NCI-H2081 (cell line): ENCODE data around the gene MRPL55.

ENCODE experiments used
- DNase-seq, 2 experiments: peaks; one replicate each; lab custom pipeline; 2025; lab: John Stamatoyannopoulos, UW

MRPL55 gene

DNA sequence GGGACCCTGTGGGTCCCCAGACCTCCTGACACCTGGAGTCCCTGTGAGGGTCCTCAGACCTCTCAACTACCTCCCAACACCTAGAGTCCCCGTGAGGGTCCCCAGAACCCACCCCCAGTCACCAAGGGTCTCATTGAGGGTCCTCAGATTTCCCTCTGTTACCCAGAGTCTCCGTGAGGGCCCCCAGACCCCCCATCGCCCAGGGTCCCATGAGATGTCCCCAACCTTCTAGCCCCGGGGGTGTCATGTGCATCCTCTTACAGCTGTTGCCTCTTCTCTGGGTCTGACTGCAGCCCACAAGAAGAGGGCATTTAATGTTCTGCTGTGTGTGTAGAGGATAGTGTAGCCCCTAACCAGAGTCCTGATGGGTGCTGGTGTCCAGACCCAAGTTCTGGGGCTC lies 38.7 kb upstream of the MRPL55 start:
- no peak for DNase-seq

DNA sequence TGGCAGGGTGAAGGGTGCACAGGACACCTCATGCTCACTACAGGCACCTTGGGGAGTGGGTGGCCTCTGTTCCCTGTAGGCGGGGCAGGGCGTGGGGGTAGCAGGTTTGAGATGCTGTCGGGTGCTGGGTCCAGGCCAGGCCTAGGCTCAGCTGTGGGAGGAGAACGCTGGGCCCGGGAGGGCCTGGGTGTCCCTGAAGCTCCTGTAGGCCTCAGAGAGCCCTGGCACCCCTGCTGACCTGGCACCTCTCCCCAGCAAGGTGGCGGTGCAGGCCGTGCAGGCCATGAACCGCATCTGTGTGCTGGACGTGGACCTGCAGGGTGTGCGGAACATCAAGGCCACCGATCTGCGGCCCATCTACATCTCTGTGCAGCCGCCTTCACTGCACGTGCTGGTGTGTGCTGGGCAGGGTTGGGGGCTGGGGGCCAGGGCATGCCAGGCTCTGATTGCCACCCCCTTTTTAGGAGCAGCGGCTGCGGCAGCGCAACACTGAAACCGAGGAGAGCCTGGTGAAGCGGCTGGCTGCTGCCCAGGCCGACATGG lies 38.1 kb upstream of the MRPL55 start:
- DNase-seq: no peak

DNA sequence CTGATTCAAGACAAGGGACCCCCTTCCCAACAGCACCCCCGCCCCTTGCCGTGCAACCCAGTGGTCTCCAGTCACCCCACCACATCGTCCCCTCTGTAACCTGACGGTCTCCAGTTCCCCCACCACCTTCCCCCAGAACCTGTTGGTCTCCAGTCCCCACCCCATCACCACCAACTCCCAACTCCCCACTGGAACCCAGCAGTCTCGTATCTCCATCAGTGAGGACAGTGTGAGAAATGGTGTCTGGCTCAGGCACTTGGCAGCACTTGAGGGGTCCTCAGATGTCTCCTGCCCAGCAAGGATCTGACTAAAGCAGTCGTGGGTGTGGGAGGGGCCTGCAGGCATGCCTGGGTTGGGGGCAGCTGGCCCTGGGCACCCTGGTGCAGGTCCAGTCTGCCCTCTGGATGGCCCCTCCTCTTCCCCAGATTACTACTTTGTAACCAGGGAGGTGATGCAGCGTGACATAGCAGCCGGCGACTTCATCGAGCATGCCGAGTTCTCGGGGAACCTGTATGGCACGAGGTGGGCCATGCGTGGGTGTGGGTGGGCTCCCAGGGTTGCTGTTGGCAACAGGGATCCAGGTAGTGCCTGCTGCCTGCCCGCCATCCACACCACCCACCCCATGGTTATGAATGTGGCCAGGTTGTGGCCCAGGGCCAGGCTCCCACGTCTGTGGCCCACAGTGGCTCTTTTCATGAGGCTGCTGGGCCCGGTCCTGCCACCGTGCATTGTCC lies 37.5 kb upstream of the MRPL55 start:
- DNase-seq: no peak

DNA sequence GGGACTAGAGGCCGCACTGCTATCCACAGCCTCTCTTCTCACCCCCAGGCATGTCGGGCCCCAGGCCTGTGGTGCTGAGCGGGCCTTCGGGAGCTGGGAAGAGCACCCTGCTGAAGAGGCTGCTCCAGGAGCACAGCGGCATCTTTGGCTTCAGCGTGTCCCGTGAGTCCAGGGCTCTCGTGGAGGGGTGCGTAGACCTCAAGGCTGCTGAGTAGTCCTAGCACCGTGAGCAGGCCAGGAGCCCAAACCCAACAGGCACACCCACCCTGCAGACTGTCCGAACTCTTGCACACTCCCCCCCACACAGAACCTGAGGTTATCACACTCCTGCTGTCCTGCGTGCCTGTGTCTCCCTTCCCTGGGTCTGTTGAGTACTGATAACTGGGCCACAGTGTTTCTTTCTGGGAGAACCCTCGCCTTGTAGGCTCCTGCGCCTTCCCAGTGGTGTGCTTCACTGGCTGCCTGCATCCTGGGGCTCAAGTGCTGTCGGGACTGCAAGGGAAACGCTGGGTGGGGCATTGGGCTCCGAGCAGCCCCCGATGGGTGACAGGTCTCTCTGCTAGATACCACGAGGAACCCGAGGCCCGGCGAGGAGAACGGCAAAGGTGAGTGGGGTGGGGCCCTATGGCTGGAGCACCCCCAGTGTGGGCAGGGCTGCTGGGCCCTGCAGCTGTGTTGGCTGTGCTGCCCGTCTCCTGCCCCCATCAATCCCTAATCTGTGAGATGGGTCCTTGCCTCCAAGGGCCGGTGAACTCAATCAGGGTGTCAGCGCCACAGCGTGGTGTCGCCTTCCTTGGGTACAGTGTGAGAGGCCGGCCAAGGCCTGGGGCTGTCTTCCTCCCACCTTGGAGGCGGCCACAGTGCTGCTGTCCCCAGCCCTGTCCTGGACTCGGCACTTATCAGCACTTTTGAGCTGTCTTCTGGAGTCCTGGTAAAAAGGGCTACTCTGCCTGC lies 36.6 kb upstream of the MRPL55 start:
- DNase-seq: no peak

DNA sequence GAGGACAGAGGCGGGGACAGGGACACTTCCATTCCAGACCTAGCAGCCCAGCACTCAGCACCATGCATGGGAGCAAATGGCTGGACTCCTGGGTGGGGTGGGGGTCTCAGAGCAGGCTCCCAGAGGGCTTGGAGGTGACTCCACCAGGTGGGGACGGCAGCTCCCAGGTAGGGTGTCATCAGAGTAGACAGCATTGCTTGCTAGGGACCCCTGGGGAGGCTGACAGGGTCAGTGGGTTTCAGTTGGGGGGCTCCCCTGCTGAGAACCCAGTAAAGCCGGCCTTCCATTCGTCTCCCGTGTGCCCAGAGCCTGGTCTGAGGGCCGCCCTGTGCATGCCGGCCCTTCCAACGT lies 35.9 kb upstream of the MRPL55 start:
- DNase-seq: no peak

DNA sequence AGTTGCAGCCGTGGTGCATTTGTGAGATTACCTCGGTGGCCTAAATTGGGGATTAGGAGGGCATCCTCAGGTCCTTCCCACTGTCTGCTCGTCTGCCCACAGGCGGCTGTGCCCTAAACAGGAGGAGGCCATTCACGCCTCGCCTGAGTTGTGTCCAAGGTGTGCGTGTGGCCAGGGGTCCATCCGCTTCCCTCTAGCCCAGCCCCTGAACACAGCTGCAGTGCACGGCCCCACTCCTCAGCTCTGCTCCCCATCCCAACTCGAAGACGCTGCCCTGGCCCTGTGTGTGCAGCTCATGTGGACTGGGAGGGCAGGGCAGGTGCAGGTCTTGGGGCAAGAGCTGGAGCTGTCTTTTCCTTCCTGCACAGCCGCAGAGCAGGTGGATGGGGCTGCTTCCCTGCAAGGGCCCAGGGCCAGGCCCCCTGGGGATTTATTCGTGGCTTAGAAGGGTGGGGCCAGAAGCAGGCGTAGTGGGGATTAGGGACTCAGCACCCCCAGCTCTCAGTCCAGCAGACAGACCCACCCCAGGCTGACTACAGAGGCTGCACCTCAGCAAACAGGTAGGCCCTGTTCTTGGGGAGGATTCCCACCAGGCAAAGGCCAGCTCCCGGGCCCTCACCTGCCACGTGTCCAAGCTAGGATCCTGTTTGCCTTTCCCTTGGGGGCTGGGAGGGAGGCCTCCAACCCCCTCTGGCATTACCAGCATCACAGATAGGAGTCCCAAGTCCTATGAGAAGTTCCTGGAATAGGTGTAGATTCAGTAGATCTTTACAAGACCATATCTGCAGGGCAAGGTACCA lies 35.3 kb upstream of the MRPL55 start:
- no peak for DNase-seq

DNA sequence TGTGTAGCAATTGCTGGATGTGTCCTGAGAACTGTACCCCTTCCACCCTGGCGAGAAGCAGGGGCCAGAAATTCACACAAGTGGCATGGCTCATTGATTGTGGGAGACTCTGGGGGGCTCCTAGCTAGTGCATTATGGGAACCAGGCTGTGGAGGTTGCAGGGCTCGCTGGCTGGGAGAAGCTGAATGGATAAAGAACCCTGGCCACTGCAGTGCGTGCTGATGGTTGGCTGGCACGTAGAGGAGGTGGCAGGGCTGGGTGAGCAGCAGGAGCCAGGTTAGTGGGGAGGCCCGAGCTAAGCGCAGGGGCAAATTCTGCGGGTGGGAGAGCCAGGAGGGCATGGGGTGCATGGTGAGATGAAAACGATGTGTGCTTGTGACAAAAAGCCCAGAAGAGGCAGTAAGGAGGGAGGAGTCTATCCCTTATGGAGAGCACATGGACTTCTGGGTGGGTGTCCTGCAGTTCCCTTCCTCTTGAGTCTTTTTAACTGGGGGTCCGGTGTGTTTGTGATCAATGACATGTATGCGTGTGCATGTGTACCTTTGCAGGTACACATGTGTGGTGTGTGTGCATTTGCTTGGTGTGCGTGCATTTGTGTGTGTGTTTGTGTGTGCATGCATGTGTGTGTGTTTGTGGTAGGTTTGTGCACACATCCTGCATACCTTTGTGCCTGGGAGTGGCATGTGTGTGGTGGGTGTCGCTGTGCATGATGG lies 34.5 kb upstream of the MRPL55 start:
- DNase-seq: no peak

DNA sequence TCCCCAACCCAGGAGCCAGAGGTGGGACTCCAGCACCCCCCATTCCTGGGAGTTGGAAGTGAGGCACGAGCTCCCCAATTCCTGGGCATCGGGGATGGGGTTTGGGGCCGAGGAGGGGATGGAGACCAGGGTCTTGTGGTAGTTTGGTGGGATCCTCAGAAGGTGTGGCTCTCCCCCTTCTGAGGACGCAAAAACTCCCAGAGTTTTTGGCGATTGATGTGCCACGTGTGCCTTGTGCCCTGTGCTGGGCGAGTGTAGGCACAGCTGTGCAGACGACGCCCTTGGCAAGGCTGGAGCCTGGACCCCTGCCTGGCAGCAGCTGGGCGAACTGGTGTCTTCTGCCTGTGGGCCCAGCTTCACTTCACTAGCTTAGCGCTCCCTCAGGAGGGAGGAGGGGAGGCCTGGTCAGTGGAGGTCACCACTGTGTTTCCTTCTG lies 33.6 kb upstream of the MRPL55 start:
- DNase-seq: no peak

DNA sequence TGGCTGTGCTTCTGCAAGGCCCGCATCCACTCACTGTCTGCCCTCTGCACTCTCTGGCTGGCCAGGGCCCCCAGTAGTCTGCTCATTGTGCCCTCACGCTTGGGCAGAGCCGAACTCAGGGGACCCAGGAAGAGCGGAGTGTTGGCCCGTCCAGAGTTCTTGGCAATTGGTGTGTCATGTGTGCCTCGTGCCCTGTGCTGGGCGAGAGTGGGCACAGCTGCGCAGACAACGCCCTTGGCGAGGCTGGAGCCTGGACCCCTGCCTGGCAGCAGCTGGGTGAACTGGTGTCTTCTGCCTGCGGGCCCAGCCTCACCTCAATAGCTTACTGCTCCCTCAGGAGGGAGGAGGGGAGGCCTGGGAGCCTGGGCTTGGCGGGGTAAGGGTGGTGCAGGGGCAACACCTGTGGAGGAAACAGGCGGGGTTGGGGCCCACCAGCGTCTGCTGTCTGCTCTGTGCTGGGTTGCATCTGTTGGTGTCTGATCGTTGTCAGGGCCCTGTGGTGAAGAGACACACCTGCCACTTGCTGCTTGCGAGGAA lies 33.1 kb upstream of the MRPL55 start:
- no peak for DNase-seq

DNA sequence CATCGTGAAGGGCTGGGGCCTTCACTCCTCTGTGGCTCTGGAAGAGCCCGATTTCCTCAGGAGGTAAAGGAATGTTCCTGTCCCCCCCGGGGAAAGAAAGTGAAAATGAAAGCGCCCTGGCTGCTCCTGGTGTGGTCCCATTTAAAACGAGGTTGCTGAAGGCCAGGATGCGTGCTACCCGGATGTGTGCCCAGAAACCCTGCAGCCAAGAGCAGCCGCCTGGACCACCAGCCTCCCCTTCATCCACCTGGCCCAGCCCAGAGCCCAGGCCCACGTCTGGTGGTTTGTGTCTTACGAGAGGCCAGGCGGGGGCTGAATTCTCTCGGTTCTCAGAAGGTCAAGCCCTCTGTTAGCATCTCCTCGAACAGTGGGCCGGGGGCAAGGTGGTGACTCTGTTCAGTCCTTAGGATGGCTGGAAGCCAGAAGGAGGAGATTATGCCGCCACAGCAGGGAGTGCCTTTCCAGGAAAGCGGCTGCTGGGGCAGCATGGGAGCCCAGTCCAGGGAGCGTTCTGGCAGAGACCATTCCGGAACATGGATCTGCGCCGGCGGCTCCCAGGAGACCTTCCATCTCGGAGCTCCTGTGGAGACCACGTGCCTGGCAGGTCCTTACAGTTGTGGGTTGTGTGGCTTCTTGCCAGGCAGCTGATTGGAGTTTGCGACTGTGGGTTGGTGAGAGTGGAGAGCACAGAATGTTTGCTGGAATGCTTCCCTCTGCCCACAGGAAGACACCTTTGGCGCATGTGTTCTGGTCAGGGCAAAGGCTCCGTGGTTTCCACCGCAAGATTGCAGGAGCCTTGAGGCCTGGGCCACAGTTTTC lies 32.3 kb upstream of the MRPL55 start:
- DNase-seq: peak in 1 of 2 experiments; percentile 22

DNA sequence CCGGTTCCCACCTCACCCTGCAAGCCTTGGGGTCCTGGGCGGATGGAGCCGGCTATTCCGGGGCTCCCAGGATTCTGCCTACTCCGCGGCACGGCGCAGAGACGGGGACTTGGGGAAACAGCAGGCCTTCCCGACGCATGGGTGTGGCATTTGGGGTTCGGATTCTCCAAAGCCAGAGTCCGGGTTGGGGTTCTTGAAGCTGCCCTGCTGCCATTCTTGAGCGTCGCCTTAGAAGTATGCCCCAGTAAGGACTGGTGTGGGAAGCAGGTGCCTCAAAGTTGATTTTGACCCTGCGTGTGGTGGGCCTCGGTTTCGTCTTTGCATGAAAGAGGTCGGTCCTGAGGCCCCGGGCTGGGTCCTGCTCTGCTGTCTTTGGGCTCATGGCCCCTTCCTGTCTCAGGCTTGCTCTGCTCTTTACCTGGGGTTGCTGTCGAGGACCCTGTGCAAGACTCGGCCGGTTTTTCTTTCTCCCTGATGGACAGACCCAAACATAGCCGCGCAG lies 31.7 kb upstream of the MRPL55 start:
- no peak for DNase-seq

DNA sequence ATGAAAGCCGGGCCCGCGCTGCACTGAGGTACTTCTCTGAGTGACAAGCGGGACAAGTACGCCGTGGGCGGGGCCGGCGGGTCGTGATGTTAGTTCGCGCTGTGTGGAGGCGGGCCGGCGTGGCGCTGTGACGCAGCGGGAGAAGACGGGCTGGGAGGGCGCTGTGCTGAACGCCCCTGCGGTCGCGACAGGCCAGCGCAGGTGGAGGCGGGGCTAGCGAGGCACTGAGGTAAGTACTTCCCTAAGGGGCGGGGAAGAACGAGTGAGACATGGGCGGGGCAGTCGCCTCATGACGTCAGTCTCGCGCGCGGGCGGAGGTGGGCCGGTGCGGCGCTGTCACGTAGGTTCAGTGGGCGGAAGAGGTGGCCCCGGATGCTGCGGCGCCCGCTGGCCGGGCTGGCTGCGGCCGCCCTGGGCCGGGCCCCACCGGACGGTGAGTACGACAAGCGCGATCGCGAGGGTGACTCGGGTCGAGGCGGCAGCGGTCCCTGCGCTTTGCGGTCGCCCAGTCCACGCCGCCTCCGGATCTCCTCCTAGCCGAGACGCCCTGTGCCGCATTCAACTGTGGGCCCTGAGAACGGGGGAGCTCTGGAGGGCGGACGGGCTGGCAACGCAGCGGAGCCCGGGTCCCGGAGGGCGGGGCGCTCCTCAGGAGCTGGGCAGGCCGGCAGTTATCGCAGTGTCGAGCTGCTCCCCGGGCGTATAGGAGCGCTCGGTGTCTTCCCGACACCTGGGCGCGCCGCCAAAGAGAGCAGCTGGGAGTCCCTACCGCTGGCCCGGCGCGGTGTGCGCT lies 31.0 kb upstream of the MRPL55 start, which contains the start of gene GUK1:
GUK1 (plus strand) TSS at position 349 of the 793 bp plus-strand sequence; CDS start at position 373, 24 bp downstream.
- peak; percentile 100 for DNase-seq

DNA sequence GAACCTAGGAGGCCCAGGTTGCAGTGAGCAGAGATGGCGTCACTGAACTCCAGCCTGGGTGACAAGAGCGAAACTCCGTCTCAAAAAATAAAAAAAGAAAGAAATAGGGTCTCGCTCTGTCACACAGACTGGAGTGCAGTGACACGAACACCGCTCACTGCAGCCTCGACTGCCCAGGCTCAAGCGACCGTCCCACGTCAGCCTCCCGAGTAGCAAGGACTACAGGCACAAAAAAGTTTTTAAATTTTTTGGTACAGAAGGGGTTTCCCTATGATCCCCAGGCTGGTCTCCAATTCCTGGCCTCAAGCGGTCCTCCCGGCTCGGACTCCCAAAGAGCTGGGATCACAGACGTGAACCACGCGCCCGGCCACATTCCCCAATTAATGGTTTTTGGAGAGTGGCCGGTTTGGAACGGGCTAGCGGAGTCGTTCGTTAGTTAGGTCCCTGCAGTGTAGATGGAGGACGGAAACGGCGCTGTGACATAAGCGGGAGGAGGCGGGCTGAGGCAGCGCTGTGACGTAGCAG lies 30.4 kb upstream of the MRPL55 start:
- DNase-seq: no peak

DNA sequence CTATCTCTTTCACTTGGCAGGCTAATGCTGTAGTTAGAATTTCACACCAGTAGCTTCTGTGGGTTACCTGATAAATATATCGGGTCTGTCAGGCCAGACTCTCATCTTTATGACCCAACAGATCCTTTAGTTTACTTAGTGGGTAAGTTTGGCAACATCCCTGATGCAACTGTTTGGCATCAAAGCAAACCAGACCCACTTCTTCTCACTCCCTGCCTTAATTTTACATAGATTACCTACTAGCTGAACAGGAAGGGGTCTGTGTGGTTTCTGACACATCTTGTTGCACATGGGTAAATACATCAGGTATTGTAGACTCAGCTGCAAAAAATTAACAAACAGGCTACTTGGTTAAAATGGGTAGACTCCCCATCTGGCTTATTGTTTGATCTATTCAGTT lies 27.8 kb upstream of the MRPL55 start:
- no peak for DNase-seq

DNA sequence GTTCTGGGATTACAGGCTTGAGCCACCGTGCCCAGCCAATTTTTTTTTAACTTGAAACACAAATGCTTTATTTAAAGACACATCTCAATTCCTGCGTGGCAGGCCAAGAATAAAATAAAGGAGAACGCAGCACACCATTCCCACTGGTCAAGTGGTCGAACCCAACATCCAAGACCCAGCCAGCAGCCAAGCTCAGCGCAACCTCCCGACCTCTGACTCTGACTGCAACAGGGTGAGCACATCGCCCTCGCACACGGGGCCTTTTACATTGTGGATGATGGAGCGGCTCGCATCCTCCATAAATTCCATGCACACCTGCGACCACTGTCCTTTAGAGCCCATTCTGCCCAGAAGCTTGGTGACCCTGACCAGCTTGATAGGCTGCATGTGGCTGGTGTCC lies 25.5 kb upstream of the MRPL55 start:
- DNase-seq: no peak

DNA sequence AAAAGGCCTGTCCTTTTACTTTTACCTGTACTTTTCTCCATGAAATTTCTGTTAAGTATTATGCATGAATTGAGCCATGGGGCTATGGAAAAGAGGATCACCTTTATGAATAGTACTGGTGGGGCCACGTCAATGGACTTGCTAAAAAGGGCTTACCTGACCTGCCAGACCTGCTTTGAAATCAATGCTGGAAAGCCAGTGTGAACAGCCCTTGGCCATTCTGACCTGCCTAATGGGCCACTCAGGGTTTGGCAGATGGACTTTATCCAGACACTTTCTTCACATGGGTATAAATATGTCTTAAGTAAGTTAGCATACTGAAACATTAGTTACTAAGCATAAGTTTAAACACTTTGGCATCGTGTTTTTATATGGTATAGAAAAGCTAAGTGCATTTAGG lies 22.7 kb upstream of the MRPL55 start:
- DNase-seq: no peak

DNA sequence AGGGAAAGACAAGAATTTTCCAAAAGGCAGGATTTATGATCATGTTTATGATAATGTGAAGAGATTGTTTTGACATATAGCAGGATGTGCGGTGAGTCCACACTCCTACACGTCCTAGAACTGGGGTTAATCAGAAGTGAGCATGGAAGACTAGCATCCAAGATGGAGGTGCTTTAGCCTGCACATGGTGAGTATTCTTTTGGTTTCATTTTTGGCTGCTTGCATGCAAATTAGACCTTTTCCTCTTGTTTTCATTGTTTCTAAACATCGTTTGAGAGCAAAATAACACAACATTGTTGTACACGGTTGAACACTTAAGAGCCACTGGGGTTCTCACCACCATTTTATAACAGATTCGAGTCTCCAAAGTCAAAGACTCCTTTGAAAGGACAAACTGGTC lies 16.1 kb upstream of the MRPL55 start:
- DNase-seq: no peak

DNA sequence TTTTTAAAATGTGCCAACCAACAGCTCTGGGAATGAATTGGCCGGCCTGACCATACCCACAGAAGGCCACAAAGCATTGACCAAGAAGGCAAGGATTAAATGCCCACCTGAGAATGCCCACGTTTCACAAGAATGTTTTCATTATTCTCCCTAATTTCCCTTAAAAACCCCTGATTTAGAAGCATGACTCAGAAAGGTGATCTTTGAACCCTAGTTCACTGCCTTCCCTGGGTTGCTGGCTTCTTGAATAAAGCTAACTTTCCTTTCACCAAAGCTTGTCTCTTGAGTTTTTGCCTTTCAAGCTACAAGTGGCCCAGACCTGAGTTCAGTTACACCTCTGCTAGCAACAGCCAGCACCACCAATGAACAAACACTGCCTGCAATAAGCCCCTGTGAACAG lies 14.4 kb upstream of the MRPL55 start:
- DNase-seq: no peak

DNA sequence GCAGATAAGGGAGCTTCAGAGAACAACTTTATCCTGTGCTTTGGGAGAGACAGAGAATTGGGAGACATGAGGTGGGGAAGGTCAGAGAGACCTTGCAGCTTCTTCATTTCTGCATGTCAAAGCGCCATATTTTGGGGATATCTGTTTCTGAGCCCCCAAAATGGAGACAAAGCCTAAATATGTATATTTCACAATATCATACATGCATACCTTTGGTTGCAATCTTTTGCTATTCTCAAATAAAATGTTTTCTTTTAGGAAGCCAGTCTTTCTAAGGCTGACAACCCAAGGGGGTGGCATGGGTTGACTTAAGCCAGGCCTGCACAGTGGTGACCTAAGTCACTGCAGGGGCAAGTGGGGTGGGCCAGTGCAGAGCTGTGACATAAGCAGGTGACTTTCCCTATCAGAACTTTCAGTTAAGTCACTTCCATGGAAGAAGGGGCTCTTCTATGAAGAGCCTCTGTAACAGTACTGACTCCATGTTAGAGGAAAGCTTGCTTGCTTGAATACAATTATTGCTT lies 13.9 kb upstream of the MRPL55 start:
- DNase-seq: no peak
